HCT116 (cell line): ENCODE results near the gene ATP7B. TPM values are rescaled to one million over a fixed set of nuclear protein-coding genes. Genes with fewer than 3 reads are reported as not detected.

Source experiments
- ATAC-seq: fragments of 200-7000 bp; cut with Tn5 transposase; 2 replicates; pipeline ENCODE4 v1.9.1; 2020; ENCODE audit warnings: mild to moderate bottlenecking, moderate library complexity
- BruUV-seq: library from RNA; stranded (reverse); fragments of 400-500 nt; replicated peaks from 2 replicates; lab custom pipeline; 2021; lab: Mats Ljungman, UMichigan
- CTCF ChIA-PET: fragments of 300-600 bp; sonication (Branson Sonifier 250); formaldehyde crosslinking; loops from one replicate; lab custom pipeline; 2021; ENCODE audit warnings: antibody characterized with exemption; lab: Charles Lee
- POLR2A ChIA-PET: fragments of 300-600, 350-600 bp; sonication (Branson Sonifier 250); formaldehyde crosslinking; loops from one replicate; lab custom pipeline; 2021; ENCODE audit warnings: antibody characterized with exemption; lab: Charles Lee
- RAD21 ChIA-PET, 2 experiments: fragments of 300-600 bp; sonication (Branson Sonifier 250); formaldehyde crosslinking; loops; one replicate each; lab custom pipeline; 2023; ENCODE audit warnings: low total read pairs in 2 of 2; ENCODE audit not compliant: uncharacterized antibody in 2 of 2, unreplicated experiment in 2 of 2, low non-redundant PET in 1 of 2; lab: Charles Lee
- DNase-seq: peaks from one replicate; pipeline ENCODE4 v3.0.0-alpha.2; 2010; ENCODE audit warnings: low read depth, low spot score
- H2AFZ ChIP-seq: fragments of 200-600 bp; shearing (Covaris generic), sonication (generic); 2 replicates; pipeline ENCODE4 v1.6.1; 2017; ENCODE audit warnings: low read depth, mixed run types, mixed read lengths, antibody characterized with exemption, low read length; ENCODE audit not compliant: poor library complexity, severe bottlenecking
- H3K27ac ChIP-seq: 2 replicates; pipeline ENCODE4 v1.5.1; 2012; ENCODE audit warnings: low read depth, low read length
- H3K27me3 ChIP-seq: fragments of 200-600 bp; sonication (generic); 2 replicates; pipeline ENCODE4 v1.6.1; 2016; ENCODE audit warnings: mixed run types, low read length, mixed read lengths; ENCODE audit not compliant: insufficient read depth
- H3K36me3 ChIP-seq, 2 experiments: fragments of 200-500 bp in 1 of 2; fragments of 200-600 bp in 1 of 2; sonication (Bioruptor generic) in 1 of 2; sonication (generic) in 1 of 2; 2 replicates each; pipeline versions ENCODE4 v1.5.1 to v1.6.1; 2014 to 2016; ENCODE audit warnings: low read length in 2 of 2, inconsistent platforms in 1 of 2, mixed read lengths in 1 of 2, mixed run types in 1 of 2; ENCODE audit not compliant: insufficient read depth in 2 of 2, control insufficient read depth in 1 of 2
- H3K4me1 ChIP-seq, 2 experiments: fragments of 200-600 bp in 1 of 2; sonication (generic) in 1 of 2; 2 replicates each; pipeline versions ENCODE4 v1.5.1 to v1.6.1; 2012 to 2017; ENCODE audit warnings: low read length in 2 of 2, inconsistent platforms in 1 of 2, mild to moderate bottlenecking in 1 of 2, mixed read lengths in 1 of 2, mixed run types in 1 of 2, moderate library complexity in 1 of 2; ENCODE audit not compliant: insufficient read depth in 2 of 2, control insufficient read depth in 1 of 2
- H3K4me2 ChIP-seq: fragments of 200-600 bp; sonication (generic); 2 replicates; pipeline ENCODE4 v1.6.1; 2017; ENCODE audit warnings: mixed run types, low read length, mixed read lengths
- H3K4me3 ChIP-seq, 2 experiments: fragments of 200-600 bp in 1 of 2; sonication (generic) in 1 of 2; replicated peaks in 1 of 2; 2 replicates each; pipeline ENCODE4 v1.5.1; 2011 to 2016; ENCODE audit warnings: low read length in 2 of 2, control low read depth in 1 of 2, low read depth in 1 of 2, mild to moderate bottlenecking in 1 of 2, mixed read lengths in 1 of 2, mixed run types in 1 of 2
- H3K79me2 ChIP-seq: fragments of 200-600 bp; sonication (generic); 2 replicates; pipeline ENCODE4 v1.6.1; 2017; ENCODE audit warnings: mild to moderate bottlenecking, mixed run types, low read length, moderate library complexity, mixed read lengths; ENCODE audit not compliant: insufficient read depth
- H3K9ac ChIP-seq: fragments of 200-600 bp; sonication (generic); 2 replicates; pipeline ENCODE4 v1.6.1; 2016; ENCODE audit warnings: low read length, mixed read lengths
- H3K9me2 ChIP-seq: fragments of 200-600 bp; sonication (generic), shearing (Covaris generic); 2 replicates; pipeline ENCODE4 v1.6.1; 2017; ENCODE audit warnings: mixed run types, mild to moderate bottlenecking, moderate library complexity; ENCODE audit not compliant: insufficient read depth
- H3K9me3 ChIP-seq, 2 experiments: fragments of 200-500 bp in 1 of 2; fragments of 200-600 bp in 1 of 2; sonication (Bioruptor generic) in 1 of 2; sonication (generic) in 1 of 2; 2 replicates each; pipeline ENCODE4 v1.6.1; 2014 to 2017; ENCODE audit warnings: low read length in 2 of 2, mixed read lengths in 2 of 2, inconsistent platforms in 1 of 2, low read depth in 1 of 2, mild to moderate bottlenecking in 1 of 2, mixed run types in 1 of 2, moderate library complexity in 1 of 2; ENCODE audit not compliant: control insufficient read depth in 1 of 2, insufficient read depth in 1 of 2
- H4K20me1 ChIP-seq: fragments of 200-600 bp; sonication (generic), shearing (Covaris generic); 2 replicates; pipeline ENCODE4 v1.6.1; 2017; ENCODE audit warnings: mixed run types, mild to moderate bottlenecking, moderate library complexity; ENCODE audit not compliant: insufficient read depth
- ATF3 ChIP-seq: IDR thresholded peaks from 2 replicates; pipeline ENCODE4 v1.6.1; 2012
- ELF1 ChIP-seq: IDR thresholded peaks from 2 replicates; pipeline ENCODE4 v1.6.1; 2012; ENCODE audit warnings: low read depth, borderline replicate concordance
- EZH2 ChIP-seq: fragments of 200-600 bp; sonication (generic); IDR thresholded peaks from 2 replicates; pipeline ENCODE4 v1.6.1; 2017; ENCODE audit warnings: antibody characterized with exemption, mixed run types
- JUND ChIP-seq: IDR thresholded peaks from 2 replicates; pipeline ENCODE4 v1.6.1; 2012
- MAX ChIP-seq: IDR thresholded peaks from 2 replicates; pipeline ENCODE4 v1.6.1; 2012
- POLR2A ChIP-seq: IDR thresholded peaks from 2 replicates; pipeline ENCODE4 v1.7.0; 2011; ENCODE audit warnings: borderline replicate concordance; ENCODE audit not compliant: insufficient read depth, insufficient read length; ENCODE audit errors: extremely low read depth
- RAD21 ChIP-seq: IDR thresholded peaks from 2 replicates; pipeline ENCODE4 v1.6.1; 2012; ENCODE audit warnings: low read depth, mild to moderate bottlenecking
- SP1 ChIP-seq: IDR thresholded peaks from 2 replicates; pipeline ENCODE4 v1.6.1; 2012; ENCODE audit warnings: low read depth
- TCF7L2 ChIP-seq: IDR thresholded peaks from 2 replicates; pipeline ENCODE4 v1.7.0; 2011; ENCODE audit warnings: borderline replicate concordance, inconsistent platforms; ENCODE audit not compliant: insufficient read depth, insufficient read length; ENCODE audit errors: extremely low read depth
- ZNF274 ChIP-seq: fragments of 200-500 bp; sonication (Bioruptor generic); IDR thresholded peaks from 2 replicates; pipeline ENCODE4 v1.6.1; 2014; ENCODE audit warnings: mild to moderate bottlenecking, low read depth, low read length, inconsistent platforms
- intact Hi-C: fragments of 100-400 bp; cut with micrococcal nuclease; formaldehyde crosslinking; loops from 2 replicates; pipeline ENCODE4 v1.10.0; 2022
- total RNA-seq: library from RNA; stranded (reverse); gene quantifications from one replicate; pipeline ENCODE4 v1.2.1, GENCODE V29; 2021; ENCODE audit not compliant: unreplicated experiment

The ATP7B gene
- total RNA-seq, 1 experiment from 2014 or later: 10.3 TPM

GRCh38 chr13:52012512-52012836 is 1.2 kb upstream of the ATP7B start:
- Histone ChIP-seq H3K9ac (peak overlapping the region; percentile 65), H4K20me1 (no peaks in the 10 kb centered on the region), H3K4me3 (peak overlapping the region; percentile 64 to 100), H3K9me2 (no peaks in the 10 kb centered on the region), H3K4me1 (peaks cover 10 to 14% of the 10 kb centered on the region in 2 experiments), H3K9me3 (no peaks in the 10 kb centered on the region), H2AFZ (no peak overlapping the region), H3K36me3 (no peaks in the 10 kb centered on the region; a peak in 1 of 4 replicates), H3K27ac (peak overlapping the region; percentile 31), H3K79me2 (peaks cover 41% of the 10 kb centered on the region), H3K4me2 (peak overlapping the region; percentile 89), H3K27me3 (no peaks in the 10 kb centered on the region)
- intact Hi-C loops: loop anchor here (5.0 kb wide), 1 partner anchor 440 kb away; the partner anchor contains the start of gene VPS36
- peak; percentile 3 for ATAC-seq
- TF ChIP-seq POLR2A: no peak
- TF ChIP-seq ZNF274: no peak
- no peak for TF ChIP-seq RAD21
- no peak for TF ChIP-seq SP1
- TF ChIP-seq MAX: no peak
- no peak for TF ChIP-seq JUND
- no peak for TF ChIP-seq EZH2
- no peak for TF ChIP-seq TCF7L2
- TF ChIP-seq ELF1: no peak
- no peak for TF ChIP-seq ATF3
- CTCF ChIA-PET: interaction anchor here (1.1 kb wide), 2 partner anchors 11 to 438 kb away, joined by 4 to 5 read pairs; partner anchors contain the start of gene VPS36
- DNase-seq: no peak
- TSS peak; percentile 77 for BruUV-seq
- POLR2A ChIA-PET: interaction anchor here (1.1 to 1.5 kb wide), 2 partner anchors 26 to 115 kb away, joined by 3 read pairs; no protein-coding TSS in a partner anchor
- RAD21 ChIA-PET: no interaction called here
